ENCODE measurements around the gene THY1.

THY1 gene

DNA sequence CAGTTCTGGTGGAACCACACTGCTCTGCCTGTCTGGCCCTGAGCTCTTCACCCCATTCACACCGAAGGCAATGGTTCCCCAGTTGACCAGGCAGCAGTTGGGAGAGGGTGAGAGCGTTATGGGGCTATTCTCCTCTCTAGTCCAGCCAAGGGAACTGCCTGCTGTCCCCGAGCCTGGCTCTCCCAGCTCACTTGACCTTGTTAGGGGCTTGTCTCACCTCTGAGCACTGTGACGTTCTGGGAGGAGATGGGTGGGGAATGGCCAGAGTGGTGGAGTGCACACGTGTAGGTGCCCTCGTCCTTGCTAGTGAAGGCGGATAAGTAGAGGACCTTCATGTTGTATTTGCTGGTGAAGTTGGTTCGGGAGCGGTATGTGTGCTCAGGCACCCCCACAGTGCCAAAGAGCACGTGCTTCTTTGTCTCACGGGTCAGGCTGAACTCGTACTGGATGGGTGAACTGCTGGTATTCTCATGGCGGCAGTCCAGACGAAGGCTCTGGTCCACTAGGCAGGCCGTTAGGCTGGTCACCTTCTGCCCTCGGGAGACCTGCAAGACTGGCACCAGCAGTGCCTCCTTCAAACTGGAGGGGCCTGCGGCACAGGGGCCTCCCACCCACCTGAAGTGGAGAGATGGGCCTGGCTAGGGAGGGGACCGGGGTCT is 3.0 kb downstream of the THY1 start:
- no peak for DNase-seq (ENCODE audit: low read depth)
- TF ChIP-seq, protein P1, sequence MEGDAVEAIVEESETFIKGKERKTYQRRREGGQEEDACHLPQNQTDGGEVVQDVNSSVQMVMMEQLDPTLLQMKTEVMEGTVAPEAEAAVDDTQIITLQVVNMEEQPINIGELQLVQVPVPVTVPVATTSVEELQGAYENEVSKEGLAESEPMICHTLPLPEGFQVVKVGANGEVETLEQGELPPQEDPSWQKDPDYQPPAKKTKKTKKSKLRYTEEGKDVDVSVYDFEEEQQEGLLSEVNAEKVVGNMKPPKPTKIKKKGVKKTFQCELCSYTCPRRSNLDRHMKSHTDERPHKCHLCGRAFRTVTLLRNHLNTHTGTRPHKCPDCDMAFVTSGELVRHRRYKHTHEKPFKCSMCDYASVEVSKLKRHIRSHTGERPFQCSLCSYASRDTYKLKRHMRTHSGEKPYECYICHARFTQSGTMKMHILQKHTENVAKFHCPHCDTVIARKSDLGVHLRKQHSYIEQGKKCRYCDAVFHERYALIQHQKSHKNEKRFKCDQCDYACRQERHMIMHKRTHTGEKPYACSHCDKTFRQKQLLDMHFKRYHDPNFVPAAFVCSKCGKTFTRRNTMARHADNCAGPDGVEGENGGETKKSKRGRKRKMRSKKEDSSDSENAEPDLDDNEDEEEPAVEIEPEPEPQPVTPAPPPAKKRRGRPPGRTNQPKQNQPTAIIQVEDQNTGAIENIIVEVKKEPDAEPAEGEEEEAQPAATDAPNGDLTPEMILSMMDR (IDR thresholded peaks at IDR 0.05; ENCODE audit: insufficient read depth, low read depth, low read length, missing control alignments) = no peak
- H3K4me3 ChIP-seq (ENCODE audit: low read length) = no peak overlapping the region

DNA sequence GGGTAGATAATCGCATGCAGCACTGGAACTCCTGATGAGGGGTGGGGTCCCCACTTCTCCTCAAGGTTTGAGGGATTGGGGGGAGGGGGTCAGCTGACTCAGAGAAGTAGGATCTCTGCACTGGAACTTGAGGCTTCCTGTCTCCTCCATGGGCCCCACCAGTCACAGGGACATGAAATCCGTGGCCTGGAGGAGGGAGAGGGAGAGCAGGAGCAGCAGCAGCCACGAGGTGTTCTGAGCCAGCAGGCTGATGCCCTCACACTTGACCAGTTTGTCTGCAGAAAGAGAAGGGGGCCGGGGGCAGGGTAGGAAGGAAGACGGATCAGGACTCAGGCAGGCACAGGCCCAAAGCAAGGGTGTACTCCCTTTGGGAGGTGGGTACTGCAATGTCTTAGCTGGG is 3.7 kb downstream of the THY1 start:
- DNase-seq (ENCODE audit: low read depth) = no peak
- TF ChIP-seq, protein P1 (IDR thresholded peaks at IDR 0.05; ENCODE audit: insufficient read depth, low read depth, low read length, missing control alignments) = no peak
- H3K4me3 ChIP-seq (ENCODE audit: low read length) = no peak overlapping the region

DNA sequence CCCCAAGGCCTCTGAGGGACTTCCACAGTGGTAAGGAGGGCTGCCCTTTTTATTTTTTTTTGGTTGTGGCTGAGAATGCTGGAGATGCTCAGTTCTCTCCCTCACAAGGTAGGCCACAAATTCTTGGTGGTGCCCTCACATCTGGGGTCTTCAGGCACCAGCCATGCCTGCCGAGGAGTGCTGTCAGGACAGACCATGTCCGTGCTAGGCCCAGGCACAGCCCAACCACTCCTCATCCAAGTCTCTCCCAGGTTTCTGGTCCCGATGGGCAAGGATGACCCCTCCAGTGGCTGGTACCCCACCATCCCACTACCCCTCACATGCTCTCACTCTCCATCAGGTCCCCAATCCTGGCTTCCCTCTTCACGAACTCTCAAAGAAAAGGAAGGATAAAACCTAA is 4.2 kb downstream of the THY1 start:
- TF ChIP-seq, protein P1 (IDR thresholded peaks at IDR 0.05; ENCODE audit: insufficient read depth, low read depth, low read length, missing control alignments) = no peak
- no peak for DNase-seq (ENCODE audit: low read depth)
- H3K4me3 ChIP-seq (ENCODE audit: low read length) = no peak overlapping the region

DNA sequence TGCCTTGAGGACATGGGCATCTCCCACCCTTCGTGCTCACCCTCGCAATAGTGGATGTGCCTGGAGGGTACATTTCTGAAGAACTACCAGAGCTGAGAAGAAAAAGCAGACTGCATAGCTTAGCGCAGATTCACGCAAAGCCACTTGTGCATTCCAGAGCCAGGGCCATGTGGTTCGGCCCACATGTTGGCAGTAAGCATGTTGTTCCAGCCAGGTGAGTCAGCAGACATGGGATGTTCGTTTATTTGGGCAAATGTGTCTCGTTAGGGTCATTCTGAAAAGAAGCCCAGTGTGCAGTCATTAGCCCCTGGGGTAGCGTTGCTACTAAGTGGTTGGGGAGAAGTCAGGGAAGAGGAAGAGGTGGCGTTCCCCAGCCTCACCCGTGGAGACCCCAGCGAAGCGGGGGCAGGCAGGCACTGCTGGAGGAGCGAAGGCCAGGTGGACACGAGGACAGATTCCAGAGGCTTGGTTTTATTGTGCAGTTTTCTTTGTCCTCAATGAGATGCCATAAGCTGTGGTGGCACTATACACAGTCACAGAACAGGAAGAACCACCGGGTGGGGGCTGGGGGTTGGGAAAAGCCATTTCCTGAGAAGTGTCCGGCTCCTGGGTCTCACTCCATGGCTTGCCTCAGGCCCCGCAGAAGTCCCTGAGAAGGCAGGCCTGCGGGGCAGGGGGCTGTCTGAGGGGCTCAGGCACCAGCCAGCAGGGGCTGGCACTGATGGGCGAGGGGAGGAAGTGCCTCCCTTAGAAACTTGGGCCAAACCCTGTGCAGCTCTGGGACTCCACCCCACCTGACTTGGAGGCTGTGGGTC is 5.0 kb downstream of the THY1 start:
- DNase-seq (ENCODE audit: low read depth) = peak; percentile 81
- no peak overlapping the region for H3K4me3 ChIP-seq (ENCODE audit: low read length)
- TF ChIP-seq, protein P1 (IDR thresholded peaks at IDR 0.05; ENCODE audit: insufficient read depth, low read depth, low read length, missing control alignments) = no peak

DNA sequence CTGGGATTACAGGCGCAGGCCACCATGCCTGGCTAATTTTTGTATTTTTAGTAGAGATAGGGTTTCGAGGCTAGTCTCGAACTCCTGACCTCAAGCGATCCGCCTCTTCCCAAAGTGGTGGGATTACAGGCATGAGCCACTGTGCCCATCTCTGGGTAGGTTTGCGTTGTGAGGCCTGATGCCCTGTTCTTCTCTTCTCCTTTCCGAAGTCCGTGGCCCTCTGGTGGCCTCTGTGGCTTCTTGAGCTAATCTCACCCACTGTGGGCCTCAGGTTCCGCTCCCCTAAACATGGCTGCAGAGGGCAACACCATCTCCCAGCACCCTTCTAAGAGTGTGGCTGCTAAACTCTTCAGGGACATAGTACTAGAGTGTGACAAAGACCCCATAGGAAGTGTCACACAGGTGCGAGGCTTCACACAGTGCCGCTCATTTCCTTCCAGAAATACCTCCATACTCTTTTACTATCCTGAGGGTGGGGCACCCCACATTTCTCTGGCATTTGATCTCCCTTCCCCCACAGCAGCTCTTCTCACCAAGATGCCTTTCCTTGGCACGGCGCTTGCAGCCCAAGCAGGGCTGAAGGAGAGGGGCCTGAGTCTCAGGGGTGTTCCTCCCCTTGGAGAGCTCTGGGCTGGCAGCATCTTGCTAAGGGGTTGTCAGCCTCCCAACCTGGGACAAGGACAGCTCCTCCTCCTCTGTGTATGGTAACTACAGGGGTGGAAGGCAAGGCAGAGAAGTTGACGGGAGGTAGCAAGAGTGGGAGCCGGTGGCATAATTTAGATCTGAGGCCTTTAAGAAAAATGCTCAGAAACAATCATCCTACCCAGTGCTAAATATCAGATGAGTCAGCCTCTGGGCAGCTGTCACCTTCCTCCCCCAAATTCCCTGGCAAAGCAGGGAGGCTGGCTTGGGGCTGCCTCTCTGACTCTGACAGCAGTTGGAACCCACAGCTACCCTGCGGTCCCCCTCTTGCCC is 6.1 kb downstream of the THY1 start:
- DNase-seq (ENCODE audit: low read depth) = peak; percentile 27
- TF ChIP-seq, protein P1 (IDR thresholded peaks at IDR 0.05; ENCODE audit: insufficient read depth, low read depth, low read length, missing control alignments) = no peak
- no peak overlapping the region for H3K4me3 ChIP-seq (ENCODE audit: low read length)

DNA sequence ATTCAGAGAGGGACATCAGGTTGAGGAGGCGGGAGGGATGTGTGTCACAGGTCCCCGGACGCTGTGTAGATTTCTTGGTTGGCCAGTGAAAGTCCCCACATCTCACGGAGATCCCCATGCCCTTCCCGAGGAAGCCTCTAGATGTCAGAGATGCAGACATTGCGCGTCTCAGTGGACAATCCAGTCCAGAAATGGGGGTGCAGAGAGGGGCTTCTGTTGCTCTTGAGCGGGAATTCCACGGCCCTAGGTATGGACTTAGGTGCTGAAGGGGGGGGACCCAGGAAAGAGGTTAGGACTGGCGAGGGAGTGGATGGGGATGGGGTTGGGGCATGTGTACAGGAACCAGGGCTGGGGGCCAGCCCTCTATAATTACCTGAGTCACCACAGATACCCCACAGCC is 7.0 kb downstream of the THY1 start:
- TF ChIP-seq, protein P1 (IDR thresholded peaks at IDR 0.05; ENCODE audit: insufficient read depth, low read depth, low read length, missing control alignments) = no peak

More for the DNA sequence above, 7.0 kb downstream of the THY1 start:
- no peak overlapping the region for H3K4me3 ChIP-seq (ENCODE audit: low read length)
- DNase-seq (ENCODE audit: low read depth) = no peak

Measured in epithelial cell of esophagus (primary cell).